ENCODE data around the gene CCDC187.

DNA sequence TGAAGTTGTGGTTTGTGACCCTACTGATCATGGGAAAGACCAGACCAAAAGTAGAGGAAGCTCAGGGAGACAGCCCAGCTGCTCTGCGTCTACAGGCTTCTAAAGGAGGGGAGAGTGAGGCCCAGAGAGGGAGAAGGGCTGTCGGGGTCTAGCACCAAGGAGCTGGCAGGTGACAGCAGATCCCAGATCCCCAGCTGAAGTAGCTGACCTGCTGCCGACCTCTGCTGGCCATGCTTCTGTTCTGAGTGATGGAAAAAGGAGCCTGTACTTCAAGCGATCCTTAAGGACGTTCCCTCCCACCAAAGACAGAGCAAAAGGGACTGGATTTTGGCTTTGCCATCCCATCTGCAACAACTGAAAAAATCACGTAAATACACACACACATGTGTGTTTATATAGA is 35.6 kb downstream of the CCDC187 start:
- TF ChIP-seq, protein P1, sequence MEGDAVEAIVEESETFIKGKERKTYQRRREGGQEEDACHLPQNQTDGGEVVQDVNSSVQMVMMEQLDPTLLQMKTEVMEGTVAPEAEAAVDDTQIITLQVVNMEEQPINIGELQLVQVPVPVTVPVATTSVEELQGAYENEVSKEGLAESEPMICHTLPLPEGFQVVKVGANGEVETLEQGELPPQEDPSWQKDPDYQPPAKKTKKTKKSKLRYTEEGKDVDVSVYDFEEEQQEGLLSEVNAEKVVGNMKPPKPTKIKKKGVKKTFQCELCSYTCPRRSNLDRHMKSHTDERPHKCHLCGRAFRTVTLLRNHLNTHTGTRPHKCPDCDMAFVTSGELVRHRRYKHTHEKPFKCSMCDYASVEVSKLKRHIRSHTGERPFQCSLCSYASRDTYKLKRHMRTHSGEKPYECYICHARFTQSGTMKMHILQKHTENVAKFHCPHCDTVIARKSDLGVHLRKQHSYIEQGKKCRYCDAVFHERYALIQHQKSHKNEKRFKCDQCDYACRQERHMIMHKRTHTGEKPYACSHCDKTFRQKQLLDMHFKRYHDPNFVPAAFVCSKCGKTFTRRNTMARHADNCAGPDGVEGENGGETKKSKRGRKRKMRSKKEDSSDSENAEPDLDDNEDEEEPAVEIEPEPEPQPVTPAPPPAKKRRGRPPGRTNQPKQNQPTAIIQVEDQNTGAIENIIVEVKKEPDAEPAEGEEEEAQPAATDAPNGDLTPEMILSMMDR (conservative IDR thresholded peaks at IDR 0.05; ENCODE audit: low read depth, low read length) = no peak
- no peak for TF ChIP-seq POLR2A (IDR thresholded peaks at IDR 0.05; ENCODE audit: low read depth, low read length)
- no peak for TF ChIP-seq FOS (IDR thresholded peaks at IDR 0.05; ENCODE audit: low read depth, low read length)
- no peak for TF ChIP-seq RFX5 (IDR thresholded peaks at IDR 0.05; ENCODE audit: low read depth, low read length)
- TF ChIP-seq, protein P2, sequence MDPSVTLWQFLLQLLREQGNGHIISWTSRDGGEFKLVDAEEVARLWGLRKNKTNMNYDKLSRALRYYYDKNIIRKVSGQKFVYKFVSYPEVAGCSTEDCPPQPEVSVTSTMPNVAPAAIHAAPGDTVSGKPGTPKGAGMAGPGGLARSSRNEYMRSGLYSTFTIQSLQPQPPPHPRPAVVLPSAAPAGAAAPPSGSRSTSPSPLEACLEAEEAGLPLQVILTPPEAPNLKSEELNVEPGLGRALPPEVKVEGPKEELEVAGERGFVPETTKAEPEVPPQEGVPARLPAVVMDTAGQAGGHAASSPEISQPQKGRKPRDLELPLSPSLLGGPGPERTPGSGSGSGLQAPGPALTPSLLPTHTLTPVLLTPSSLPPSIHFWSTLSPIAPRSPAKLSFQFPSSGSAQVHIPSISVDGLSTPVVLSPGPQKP (IDR thresholded peaks at IDR 0.05; ENCODE audit: borderline replicate concordance, low read depth, low read length) = no peak
- TF ChIP-seq CEBPB (IDR thresholded peaks at IDR 0.05; ENCODE audit: low read depth, low read length) = no peak
- TF ChIP-seq RCOR1 (IDR thresholded peaks at IDR 0.05; ENCODE audit: insufficient replicate concordance, low read length) = no peak
- TF ChIP-seq, protein P3, sequence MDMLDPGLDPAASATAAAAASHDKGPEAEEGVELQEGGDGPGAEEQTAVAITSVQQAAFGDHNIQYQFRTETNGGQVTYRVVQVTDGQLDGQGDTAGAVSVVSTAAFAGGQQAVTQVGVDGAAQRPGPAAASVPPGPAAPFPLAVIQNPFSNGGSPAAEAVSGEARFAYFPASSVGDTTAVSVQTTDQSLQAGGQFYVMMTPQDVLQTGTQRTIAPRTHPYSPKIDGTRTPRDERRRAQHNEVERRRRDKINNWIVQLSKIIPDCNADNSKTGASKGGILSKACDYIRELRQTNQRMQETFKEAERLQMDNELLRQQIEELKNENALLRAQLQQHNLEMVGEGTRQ (IDR thresholded peaks at IDR 0.05; ENCODE audit: low read depth, low read length) = no peak
- TF ChIP-seq RAD21 (IDR thresholded peaks at IDR 0.05; ENCODE audit: low read length) = no peak
- TF ChIP-seq MAFK (IDR thresholded peaks at IDR 0.05; ENCODE audit: low read depth, low read length) = no peak
- TF ChIP-seq BHLHE40 (IDR thresholded peaks at IDR 0.05; ENCODE audit: low read depth, low read length) = no peak
- TF ChIP-seq MAZ (IDR thresholded peaks at IDR 0.05; ENCODE audit: borderline replicate concordance, low read depth, low read length) = no peak
- TF ChIP-seq NFE2L2 (IDR thresholded peaks at IDR 0.05; ENCODE audit: low read depth, low read length) = no peak
- TF ChIP-seq CHD1 (IDR thresholded peaks at IDR 0.05; ENCODE audit: low read depth, low read length) = no peak
